Measurements from ENCODE around the gene CSNK2A2. TPM values are rescaled to one million over a fixed set of nuclear protein-coding genes. Genes with fewer than 3 reads are reported as not detected.

The CSNK2A2 gene
- total RNA-seq, 1 donor from 2014 or later: 81.6 TPM

DNA sequence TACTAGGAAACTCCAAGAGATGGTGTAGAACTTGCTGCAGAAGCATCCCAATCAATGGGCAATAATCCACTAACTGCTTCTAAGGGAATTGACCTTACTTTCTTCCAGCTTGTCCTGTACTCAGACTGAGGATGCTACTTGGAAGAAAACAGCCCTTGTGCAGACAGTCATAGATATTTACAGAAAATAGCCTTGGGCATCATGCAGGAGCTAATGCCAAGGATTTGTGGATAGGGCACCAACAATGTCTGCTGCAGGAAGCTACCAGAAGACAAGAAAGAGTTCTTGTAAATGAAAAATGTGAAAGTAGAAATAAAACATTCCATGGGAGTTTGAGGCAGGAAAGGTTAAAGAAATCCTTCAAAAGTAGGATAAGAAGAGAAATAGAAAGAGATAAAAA is 21.5 kb upstream of the CSNK2A2 start:
- Mint-ChIP-seq H3K27ac (no peak overlapping the region), H3K9me3 (peaks cover 4% of the 10 kb centered on the region), H3K27me3 (ENCODE audit: insufficient read depth, low read depth) (peaks cover 4% of the 10 kb centered on the region), H3K4me3 (no peak overlapping the region), H3K4me1 (no peaks in the 10 kb centered on the region), H3K36me3 (no peaks in the 10 kb centered on the region)
- H4K20me1 ChIP-seq (ENCODE audit: low read depth): no peaks in the 10 kb centered on the region
- TF ChIP-seq EZH2phosphoT487 (IDR thresholded peaks at IDR 0.05): no peak
- TF ChIP-seq, protein P1, sequence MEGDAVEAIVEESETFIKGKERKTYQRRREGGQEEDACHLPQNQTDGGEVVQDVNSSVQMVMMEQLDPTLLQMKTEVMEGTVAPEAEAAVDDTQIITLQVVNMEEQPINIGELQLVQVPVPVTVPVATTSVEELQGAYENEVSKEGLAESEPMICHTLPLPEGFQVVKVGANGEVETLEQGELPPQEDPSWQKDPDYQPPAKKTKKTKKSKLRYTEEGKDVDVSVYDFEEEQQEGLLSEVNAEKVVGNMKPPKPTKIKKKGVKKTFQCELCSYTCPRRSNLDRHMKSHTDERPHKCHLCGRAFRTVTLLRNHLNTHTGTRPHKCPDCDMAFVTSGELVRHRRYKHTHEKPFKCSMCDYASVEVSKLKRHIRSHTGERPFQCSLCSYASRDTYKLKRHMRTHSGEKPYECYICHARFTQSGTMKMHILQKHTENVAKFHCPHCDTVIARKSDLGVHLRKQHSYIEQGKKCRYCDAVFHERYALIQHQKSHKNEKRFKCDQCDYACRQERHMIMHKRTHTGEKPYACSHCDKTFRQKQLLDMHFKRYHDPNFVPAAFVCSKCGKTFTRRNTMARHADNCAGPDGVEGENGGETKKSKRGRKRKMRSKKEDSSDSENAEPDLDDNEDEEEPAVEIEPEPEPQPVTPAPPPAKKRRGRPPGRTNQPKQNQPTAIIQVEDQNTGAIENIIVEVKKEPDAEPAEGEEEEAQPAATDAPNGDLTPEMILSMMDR (IDR thresholded peaks at IDR 0.05): no peak
- no peak for TF ChIP-seq EZH2 (IDR thresholded peaks at IDR 0.05)
- H3F3A ChIP-seq (ENCODE audit: low read depth): no peaks in the 10 kb centered on the region
- no peaks in the 10 kb centered on the region for H3K9me3 ChIP-seq (ENCODE audit: low read depth)
- H3K4me1 ChIP-seq: no peaks in the 10 kb centered on the region
- H3K4me3 ChIP-seq: no peak overlapping the region
- no peak overlapping the region for H3K27ac ChIP-seq
- no peaks in the 10 kb centered on the region for H3K27me3 ChIP-seq
- H3K79me2 ChIP-seq (ENCODE audit: low read depth): no peaks in the 10 kb centered on the region
- no peak overlapping the region for H3K9ac ChIP-seq
- H2AFZ ChIP-seq (replicated peaks): no peak overlapping the region
- DNase-seq (ENCODE audit: low spot score): no peak
- no peaks in the 10 kb centered on the region for H3K36me3 ChIP-seq
- no peak overlapping the region for H3K4me2 ChIP-seq

DNA sequence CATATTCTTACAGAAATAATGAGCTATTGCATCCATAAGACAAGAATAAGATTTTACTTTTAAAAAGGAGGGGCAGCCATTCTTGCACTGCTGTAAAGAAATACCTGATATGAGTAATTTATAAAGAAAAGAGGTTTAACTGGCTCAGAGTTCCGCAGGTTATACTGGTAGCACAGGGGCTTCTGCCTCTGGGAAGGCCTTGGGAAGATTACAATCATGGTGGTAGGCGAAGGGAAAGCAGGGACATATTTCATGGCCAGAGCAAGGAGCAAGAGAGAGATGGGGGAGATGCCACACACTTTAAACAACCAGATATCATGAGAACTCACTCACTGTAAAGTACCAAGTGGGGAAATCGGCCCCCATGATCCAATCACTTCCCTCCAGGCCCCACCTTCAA is 20.9 kb upstream of the CSNK2A2 start:
- H3K4me3 ChIP-seq: no peak overlapping the region
- H3K9ac ChIP-seq: no peak overlapping the region
- Mint-ChIP-seq H3K27me3 (ENCODE audit: insufficient read depth, low read depth) (peaks cover 4% of the 10 kb centered on the region), H3K4me1 (no peaks in the 10 kb centered on the region), H3K4me3 (no peak overlapping the region), H3K36me3 (no peaks in the 10 kb centered on the region), H3K27ac (no peak overlapping the region), H3K9me3 (peaks cover 4% of the 10 kb centered on the region)
- DNase-seq (ENCODE audit: low spot score): no peak
- H3F3A ChIP-seq (ENCODE audit: low read depth): no peaks in the 10 kb centered on the region
- no peaks in the 10 kb centered on the region for H3K36me3 ChIP-seq
- no peak for TF ChIP-seq EZH2phosphoT487 (IDR thresholded peaks at IDR 0.05)
- no peak for TF ChIP-seq EZH2 (IDR thresholded peaks at IDR 0.05)
- TF ChIP-seq, protein P1 (IDR thresholded peaks at IDR 0.05): no peak
- H3K27me3 ChIP-seq: no peaks in the 10 kb centered on the region
- H3K4me1 ChIP-seq: no peaks in the 10 kb centered on the region
- no peaks in the 10 kb centered on the region for H3K9me3 ChIP-seq (ENCODE audit: low read depth)
- no peaks in the 10 kb centered on the region for H4K20me1 ChIP-seq (ENCODE audit: low read depth)
- no peaks in the 10 kb centered on the region for H3K79me2 ChIP-seq (ENCODE audit: low read depth)
- H2AFZ ChIP-seq (replicated peaks): no peak overlapping the region
- no peak overlapping the region for H3K4me2 ChIP-seq
- no peak overlapping the region for H3K27ac ChIP-seq

DNA sequence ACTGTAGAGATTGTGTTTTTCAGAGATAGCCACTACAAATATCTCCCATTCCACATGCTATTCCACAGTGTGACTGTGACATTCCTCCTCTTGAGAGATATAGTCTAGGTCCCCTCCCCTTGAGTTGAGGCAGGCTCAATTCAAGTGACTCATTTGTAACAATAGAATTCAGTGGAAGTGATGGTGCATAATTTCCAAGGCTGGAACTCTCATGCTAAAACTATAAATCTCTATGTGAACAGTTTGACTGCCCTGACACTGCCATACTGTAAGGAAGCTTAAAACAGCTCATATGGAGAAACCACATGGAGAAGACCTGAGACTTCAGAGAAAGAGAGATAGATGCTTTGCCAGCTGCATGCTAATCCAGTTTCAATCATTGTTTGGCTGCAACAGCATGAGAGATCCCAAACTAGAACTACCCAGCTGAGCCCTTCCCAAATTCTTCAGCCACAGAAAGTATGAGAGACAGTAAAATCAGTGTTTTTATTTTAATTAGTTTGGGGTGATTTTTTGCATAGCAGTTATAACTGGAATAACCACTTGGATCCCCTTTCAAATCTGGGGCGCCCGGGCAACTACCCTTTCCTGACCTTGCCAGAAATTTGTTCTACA is 19.5 kb upstream of the CSNK2A2 start:
- no peak for DNase-seq (ENCODE audit: low spot score)
- Mint-ChIP-seq H3K4me3 (no peak overlapping the region), H3K27ac (no peak overlapping the region), H3K4me1 (no peaks in the 10 kb centered on the region), H3K36me3 (no peaks in the 10 kb centered on the region), H3K9me3 (peaks cover 4% of the 10 kb centered on the region), H3K27me3 (ENCODE audit: insufficient read depth, low read depth) (peaks cover 2% of the 10 kb centered on the region)
- H2AFZ ChIP-seq (replicated peaks): no peak overlapping the region
- no peak overlapping the region for H3K27ac ChIP-seq
- no peaks in the 10 kb centered on the region for H3K36me3 ChIP-seq
- no peaks in the 10 kb centered on the region for H3K4me1 ChIP-seq
- H3K79me2 ChIP-seq (ENCODE audit: low read depth): no peaks in the 10 kb centered on the region
- no peaks in the 10 kb centered on the region for H3K9me3 ChIP-seq (ENCODE audit: low read depth)
- no peak overlapping the region for H3K9ac ChIP-seq
- H3K27me3 ChIP-seq: peaks cover 6% of the 10 kb centered on the region
- H3F3A ChIP-seq (ENCODE audit: low read depth): no peaks in the 10 kb centered on the region
- no peak for TF ChIP-seq EZH2 (IDR thresholded peaks at IDR 0.05)
- TF ChIP-seq, protein P1 (IDR thresholded peaks at IDR 0.05): no peak
- no peak for TF ChIP-seq EZH2phosphoT487 (IDR thresholded peaks at IDR 0.05)
- H3K4me2 ChIP-seq: no peak overlapping the region
- H3K4me3 ChIP-seq: no peak overlapping the region
- no peaks in the 10 kb centered on the region for H4K20me1 ChIP-seq (ENCODE audit: low read depth)
